ENCODE results near the gene ART1.
"Not testable (repeated sequence)": the region's sequence is repeated elsewhere in the genome, so short reads cannot be mapped to it uniquely, and the experiment has no call there.

The ART1 gene, protein sequence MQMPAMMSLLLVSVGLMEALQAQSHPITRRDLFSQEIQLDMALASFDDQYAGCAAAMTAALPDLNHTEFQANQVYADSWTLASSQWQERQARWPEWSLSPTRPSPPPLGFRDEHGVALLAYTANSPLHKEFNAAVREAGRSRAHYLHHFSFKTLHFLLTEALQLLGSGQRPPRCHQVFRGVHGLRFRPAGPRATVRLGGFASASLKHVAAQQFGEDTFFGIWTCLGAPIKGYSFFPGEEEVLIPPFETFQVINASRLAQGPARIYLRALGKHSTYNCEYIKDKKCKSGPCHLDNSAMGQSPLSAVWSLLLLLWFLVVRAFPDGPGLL

GRCh38 chr11:3644817-3645235 lies at the start of gene ART1:
ART1 (plus strand) TSS chr11:3645128; CDS start chr11:3659214, 14,086 bp downstream.
- no peak for DNase-seq

DNA sequence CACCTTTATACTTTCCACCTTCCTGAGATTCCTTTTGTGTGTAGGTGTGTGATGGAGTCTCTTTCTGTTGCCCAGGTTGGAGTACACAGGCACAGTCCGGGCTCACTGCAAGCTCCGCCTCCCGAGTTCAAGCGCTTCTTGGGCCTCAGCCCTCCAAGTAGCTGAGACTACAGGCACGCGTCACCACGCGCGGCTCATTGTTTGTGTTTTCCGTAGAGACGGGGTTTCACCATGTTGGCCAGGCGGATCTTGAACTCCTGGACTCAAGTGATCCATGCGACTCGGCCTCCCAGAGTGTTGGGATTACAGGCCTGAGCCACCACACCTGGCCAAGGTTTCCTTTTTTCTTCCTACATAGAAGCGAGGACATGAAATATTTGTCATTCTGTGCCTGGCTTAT lies 47.2 kb upstream of the ART1 start:
- DNase-seq, result not testable (repeated sequence)

DNA sequence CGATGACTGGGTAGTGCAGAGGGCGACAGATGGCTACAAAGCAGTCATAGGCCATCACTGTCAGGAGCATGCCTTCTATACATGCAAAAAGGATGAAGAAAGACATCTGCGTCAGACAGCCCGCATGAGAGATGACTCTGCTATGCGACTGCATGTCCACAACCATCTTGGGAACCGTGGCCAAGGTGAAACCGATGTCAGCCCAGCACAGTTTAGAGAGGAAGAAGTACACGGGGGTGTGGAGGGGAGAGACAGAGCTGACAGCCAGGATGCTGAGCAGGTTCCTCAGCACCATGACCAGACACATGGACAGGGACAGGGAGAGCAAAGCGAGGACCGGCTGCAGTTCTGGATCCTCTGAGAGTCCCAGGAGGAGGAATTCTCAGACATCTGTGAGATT lies 44.7 kb upstream of the ART1 start:
- not testable (repeated sequence) for DNase-seq

DNA sequence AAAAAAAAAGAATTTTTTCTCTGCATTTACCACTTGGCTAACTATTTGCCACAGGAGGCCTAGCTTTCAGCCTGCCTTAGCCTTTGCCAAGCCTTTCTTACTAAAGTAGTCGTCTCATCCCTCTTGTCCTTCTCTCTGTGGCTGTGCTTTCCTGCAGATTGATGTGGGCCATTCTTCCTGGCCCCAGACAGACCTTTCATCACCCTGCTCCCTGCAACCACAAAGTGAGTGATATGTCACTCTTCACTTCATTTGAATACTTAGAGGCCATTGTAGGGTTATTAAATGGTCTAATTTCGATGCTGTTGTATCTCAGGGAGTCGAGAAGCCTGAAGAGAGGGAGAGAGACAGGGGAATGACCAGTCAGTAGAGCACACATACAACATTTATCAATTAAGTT lies 40.8 kb upstream of the ART1 start:
- DNase-seq, result no peak

- no peak for DNase-seq
Measured at GRCh38 chr11:3605283-3605662, 39.7 kb upstream of the ART1 start.

GRCh38 chr11:3605771-3606203 lies 39.1 kb upstream of the ART1 start:
- DNase-seq, result no peak

- no peak for DNase-seq
Measured at GRCh38 chr11:3609416-3610265, 35.3 kb upstream of the ART1 start.

DNA sequence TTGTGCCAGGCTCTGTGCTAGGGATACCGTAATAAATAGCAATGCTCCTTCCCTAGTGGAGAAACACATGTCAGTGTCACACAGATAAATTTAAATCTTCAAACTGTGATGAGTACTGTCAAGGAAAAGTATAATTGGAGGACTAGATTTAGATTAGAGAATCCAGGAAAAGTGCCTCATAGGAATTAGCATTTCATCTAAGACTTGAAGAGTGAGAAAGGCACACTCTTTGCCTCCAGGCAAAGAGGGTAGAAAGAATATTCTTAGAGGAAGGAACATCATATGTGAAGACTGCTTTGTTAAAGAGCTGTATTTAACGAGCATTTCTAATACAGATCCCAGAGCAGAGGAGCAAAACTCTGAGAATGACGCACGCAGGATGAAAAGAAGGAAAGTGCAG lies 34.1 kb upstream of the ART1 start:
- DNase-seq, result no peak

GRCh38 chr11:3611976-3612678 lies 32.8 kb upstream of the ART1 start:
- DNase-seq, result no peak

DNA sequence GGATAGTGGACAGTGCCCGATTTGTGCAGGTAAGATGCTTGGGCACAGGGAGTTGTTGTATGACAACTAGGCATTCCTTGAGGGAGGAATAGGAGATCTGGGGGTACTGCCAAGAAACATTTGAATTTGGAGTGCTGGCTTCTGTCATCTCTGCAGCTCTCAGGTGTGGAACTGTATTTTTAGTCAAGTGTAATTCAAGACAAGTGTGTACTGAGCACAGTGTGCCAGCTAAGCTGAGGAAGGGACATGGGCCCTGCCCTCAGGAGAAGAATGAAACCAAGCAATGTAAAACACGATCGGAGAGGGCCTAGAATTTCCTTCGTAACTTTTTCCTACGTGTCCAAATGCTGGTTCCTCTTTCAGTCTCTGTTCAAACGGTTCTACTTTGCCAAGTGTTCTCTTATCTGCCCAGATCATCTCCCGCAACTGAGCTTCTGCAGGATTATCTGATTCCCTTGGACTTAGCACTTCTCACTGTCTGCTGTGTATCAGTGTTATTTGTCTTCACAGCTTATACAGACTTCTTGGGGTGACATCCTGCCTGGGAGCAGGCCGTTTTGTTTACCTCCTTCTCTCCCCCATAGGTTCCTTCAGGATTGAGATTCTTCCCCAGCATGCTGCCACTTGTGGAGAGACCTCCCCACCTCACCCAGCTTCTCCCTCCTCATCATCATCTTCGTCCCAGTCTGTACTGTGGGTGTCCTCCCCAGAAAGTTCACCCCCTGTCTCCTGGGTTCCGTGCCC lies 30.8 kb upstream of the ART1 start:
- DNase-seq, result no peak

GRCh38 chr11:3614742-3615171 lies 30.2 kb upstream of the ART1 start:
- DNase-seq, result no peak

GRCh38 chr11:3615998-3616397 lies 28.9 kb upstream of the ART1 start:
- DNase-seq, result no peak

DNA sequence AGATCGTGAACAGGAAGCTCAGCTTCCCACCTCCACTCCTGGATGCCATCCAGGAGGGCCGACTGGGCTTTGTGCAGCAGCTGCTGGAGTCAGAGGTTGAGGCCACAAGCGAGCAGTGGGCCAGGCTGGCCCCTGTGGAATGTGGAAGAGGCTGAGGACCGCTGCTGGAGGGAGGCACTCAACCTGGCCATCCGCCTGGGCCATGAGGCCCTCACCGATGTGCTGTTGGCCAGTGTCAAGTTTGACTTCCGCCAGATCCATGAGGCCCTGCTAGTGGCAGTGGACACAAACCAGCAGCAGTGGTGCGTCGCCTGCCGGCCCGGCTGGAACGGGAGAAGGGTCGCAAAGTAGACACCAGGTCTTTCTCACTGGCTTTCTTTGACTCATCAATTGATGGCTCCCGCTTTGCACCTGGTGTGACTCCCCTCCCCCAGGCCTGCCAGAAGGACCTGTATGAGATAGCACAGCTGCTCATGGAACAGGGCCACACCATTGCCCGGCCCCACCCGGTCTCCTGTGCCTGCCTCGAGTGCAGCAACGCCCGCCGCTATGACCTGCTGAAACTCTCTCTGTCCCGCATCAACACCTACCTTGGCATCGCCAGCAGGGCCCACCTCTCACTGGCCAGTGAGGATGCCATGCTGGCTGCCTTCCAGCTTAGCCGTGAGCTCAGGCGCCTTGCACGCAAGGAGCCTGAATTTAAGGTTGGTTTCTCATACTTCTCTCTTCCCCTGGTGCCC lies 28.0 kb upstream of the ART1 start:
- no peak for DNase-seq

- no peak for DNase-seq
Measured at GRCh38 chr11:3617990-3618389, 26.9 kb upstream of the ART1 start.

DNA sequence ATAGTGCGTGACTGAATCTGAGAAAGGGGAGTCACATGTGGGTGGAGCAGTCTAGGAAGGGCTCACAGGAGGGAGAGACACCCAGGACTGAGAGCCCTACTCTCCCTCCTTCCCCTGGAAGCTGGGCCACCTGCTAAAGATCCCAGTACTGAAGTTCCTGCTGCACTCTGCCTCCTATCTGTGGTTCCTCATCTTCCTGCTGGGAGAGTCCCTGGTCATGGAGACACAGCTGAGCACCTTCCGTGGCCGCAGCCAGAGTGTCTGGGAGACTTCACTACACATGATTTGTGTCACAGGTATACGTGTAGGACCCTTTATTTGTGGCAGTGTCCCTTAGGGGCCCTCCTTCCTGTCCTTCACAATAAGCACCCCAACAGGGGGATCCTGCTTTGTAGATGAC lies 22.4 kb upstream of the ART1 start:
- DNase-seq, result no peak

- no peak for DNase-seq
Measured at GRCh38 chr11:3623121-3623520, 21.8 kb upstream of the ART1 start.

- DNase-seq, result no peak
Measured at GRCh38 chr11:3623767-3624458, 21.0 kb upstream of the ART1 start.

GRCh38 chr11:3626250-3626960 lies 18.5 kb upstream of the ART1 start:
- DNase-seq, result no peak

GRCh38 chr11:3627291-3627690 lies 17.6 kb upstream of the ART1 start:
- DNase-seq, result no peak

GRCh38 chr11:3631331-3631730 lies 13.6 kb upstream of the ART1 start:
- DNase-seq, result no peak

Data from NCI-H1048 (cell line).